H1 (cell line): Measurements from ENCODE around the gene TRABD2B. TPM values are rescaled to one million over a fixed set of nuclear protein-coding genes. Genes with fewer than 3 reads are reported as not detected.

Experiments used
- CTCF ChIA-PET: fragments of 300-600 bp; sonication (Branson Sonifier 250); formaldehyde crosslinking; loops from one replicate; lab custom pipeline; 2021; ENCODE audit not compliant: partially characterized antibody; lab: Charles Lee
- POLR2A ChIA-PET: fragments of 300-600 bp; sonication (Branson Sonifier 250); formaldehyde crosslinking; loops from one replicate; lab custom pipeline; 2021; ENCODE audit warnings: inconsistent platforms; ENCODE audit not compliant: partially characterized antibody; lab: Charles Lee
- DNase-seq, 2 experiments: peaks; one replicate each; pipeline versions ENCODE4 v3.0.0 to v3.0.0-alpha.2; 2010 to 2022; ENCODE audit warnings: low spot score in 2 of 2, low read depth in 1 of 2, mixed read lengths in 1 of 2
- FAIRE-seq: peaks from 2 replicates; lab custom pipeline; 2011; peaks lifted over from hg19 to GRCh38; lab: Jason Lieb, UNC
- H2AFZ ChIP-seq: 2 replicates; pipeline ENCODE4 v1.8.1; 2012; ENCODE audit warnings: low read length, inconsistent platforms
- H2AK5ac ChIP-seq: 2 replicates; pipeline ENCODE4 v1.6.1; 2013; ENCODE audit warnings: low read depth, low read length
- H2BK120ac ChIP-seq: replicated peaks from 2 replicates; pipeline ENCODE3; 2013; ENCODE audit warnings: low read depth, low read length, inconsistent platforms
- H2BK12ac ChIP-seq: 2 replicates; pipeline ENCODE4 v1.6.1; 2013; ENCODE audit warnings: low read depth, low read length
- H2BK15ac ChIP-seq: 2 replicates; pipeline ENCODE4 v1.6.1; 2013; ENCODE audit warnings: low read length
- H2BK20ac ChIP-seq: 2 replicates; pipeline ENCODE4 v1.6.1; 2013; ENCODE audit warnings: low read length
- H2BK5ac ChIP-seq: 2 replicates; pipeline ENCODE4 v1.6.1; 2013; ENCODE audit warnings: low read depth, low read length
- H3K14ac ChIP-seq: 2 replicates; pipeline ENCODE4 v1.6.1; 2013; ENCODE audit warnings: inconsistent platforms; ENCODE audit not compliant: insufficient read length
- H3K18ac ChIP-seq: 2 replicates; pipeline ENCODE4 v1.6.1; 2013; ENCODE audit warnings: low read length; ENCODE audit errors: extremely low read depth
- H3K23ac ChIP-seq: 2 replicates; pipeline ENCODE4 v1.6.1; 2013; ENCODE audit warnings: inconsistent platforms; ENCODE audit not compliant: insufficient read length
- H3K23me2 ChIP-seq: 2 replicates; pipeline ENCODE4 v1.6.1; 2013; ENCODE audit warnings: low read depth, low read length
- H3K27ac ChIP-seq: 2 replicates; pipeline ENCODE4 v1.6.1; 2011; ENCODE audit warnings: low read depth, low read length, inconsistent platforms
- H3K27me3 ChIP-seq, 4 experiments: replicated peaks in 1 of 4; 1 replicate in 1 of 4; 2 replicates in 3 of 4; pipeline versions ENCODE4 v1.6.1 to v1.8.1; 2011 to 2013; ENCODE audit warnings: low read length in 3 of 4, mild to moderate bottlenecking in 3 of 4, inconsistent platforms in 2 of 4, mixed read lengths in 2 of 4, moderate library complexity in 1 of 4; ENCODE audit not compliant: control insufficient read depth in 3 of 4, insufficient read depth in 3 of 4; ENCODE audit errors: extremely low read depth in 1 of 4
- H3K36me3 ChIP-seq, 4 experiments: 2 replicates each; pipeline versions ENCODE4 v1.6.1 to v1.8.1; 2011 to 2013; ENCODE audit warnings: mild to moderate bottlenecking in 4 of 4, low read length in 3 of 4, moderate library complexity in 2 of 4, control low read depth in 1 of 4, inconsistent platforms in 1 of 4; ENCODE audit not compliant: insufficient read depth in 4 of 4, control insufficient read depth in 2 of 4
- H3K4ac ChIP-seq: replicated peaks from 2 replicates; pipeline ENCODE3; 2013; ENCODE audit warnings: low read length, low read depth, mixed read lengths, inconsistent platforms; ENCODE audit not compliant: insufficient read length
- H3K4me1 ChIP-seq, 4 experiments: replicated peaks in 1 of 4; 1 replicate in 1 of 4; 2 replicates in 3 of 4; pipeline versions ENCODE4 v1.6.1 to v1.8.1; 2011 to 2013; ENCODE audit warnings: low read length in 3 of 4, inconsistent platforms in 2 of 4, mixed read lengths in 1 of 4; ENCODE audit not compliant: insufficient read depth in 4 of 4, control insufficient read depth in 3 of 4
- H3K4me2 ChIP-seq, 2 experiments: 2 replicates each; pipeline versions ENCODE4 v1.6.1 to v1.8.1; 2011 to 2013; ENCODE audit warnings: low read depth in 2 of 2, low read length in 2 of 2, control low read depth in 1 of 2, inconsistent platforms in 1 of 2, mild to moderate bottlenecking in 1 of 2; ENCODE audit not compliant: insufficient read depth in 1 of 2
- H3K4me3 ChIP-seq, 4 experiments: fragments of 200-600, 300-600 bp in 1 of 4; sonication (generic), shearing (Covaris generic), sonication (Bioruptor Twin) in 1 of 4; 2 replicates each; pipeline versions ENCODE4 v1.5.1 to v1.8.1; 2011 to 2016; ENCODE audit warnings: low read length in 4 of 4, low read depth in 3 of 4, control low read depth in 2 of 4, inconsistent platforms in 2 of 4, mild to moderate bottlenecking in 2 of 4, mixed read lengths in 1 of 4, moderate library complexity in 1 of 4; ENCODE audit not compliant: insufficient read depth in 2 of 4; ENCODE audit errors: extremely low read depth in 1 of 4
- H3K56ac ChIP-seq: replicated peaks from 2 replicates; pipeline ENCODE3; 2013; ENCODE audit warnings: low read depth, mild to moderate bottlenecking, mixed read lengths, low read length, inconsistent platforms; ENCODE audit not compliant: insufficient read length
- H3K79me1 ChIP-seq: 2 replicates; pipeline ENCODE4 v1.6.1; 2013; ENCODE audit warnings: low read depth, low read length, control low read depth
- H3K79me2 ChIP-seq, 2 experiments: 2 replicates each; pipeline versions ENCODE4 v1.6.1 to v1.8.1; 2012 to 2013; ENCODE audit warnings: low read length in 2 of 2, mild to moderate bottlenecking in 2 of 2, inconsistent platforms in 1 of 2; ENCODE audit not compliant: insufficient read depth in 2 of 2, control insufficient read depth in 1 of 2
- H3K9ac ChIP-seq, 4 experiments: replicated peaks in 1 of 4; 1 replicate in 1 of 4; 2 replicates in 3 of 4; pipeline versions ENCODE4 v1.6.1 to v1.8.1; 2011 to 2013; ENCODE audit warnings: low read depth in 3 of 4, low read length in 3 of 4, control low read depth in 2 of 4, mild to moderate bottlenecking in 2 of 4, moderate library complexity in 2 of 4, inconsistent platforms in 1 of 4; ENCODE audit errors: extremely low read depth in 1 of 4
- H3K9me3 ChIP-seq, 2 experiments: 2 replicates each; pipeline versions ENCODE4 v1.6.1 to v1.8.1; 2012 to 2013; ENCODE audit warnings: mild to moderate bottlenecking in 2 of 2, moderate library complexity in 2 of 2, control low read depth in 1 of 2, inconsistent platforms in 1 of 2, low read depth in 1 of 2, low read length in 1 of 2, mixed read lengths in 1 of 2; ENCODE audit not compliant: insufficient read depth in 2 of 2
- H4K20me1 ChIP-seq, 2 experiments: replicated peaks in 1 of 2; 2 replicates each; pipeline versions ENCODE3 to v1.8.1; 2011 to 2013; ENCODE audit warnings: inconsistent platforms in 2 of 2, low read length in 2 of 2, mild to moderate bottlenecking in 1 of 2; ENCODE audit not compliant: insufficient read depth in 2 of 2, control insufficient read depth in 1 of 2
- H4K5ac ChIP-seq: 2 replicates; pipeline ENCODE4 v1.6.1; 2013; ENCODE audit warnings: low read length, low read depth, mixed read lengths, inconsistent platforms; ENCODE audit not compliant: insufficient read length
- H4K8ac ChIP-seq: 2 replicates; pipeline ENCODE4 v1.8.0; 2013; ENCODE audit warnings: mild to moderate bottlenecking, moderate library complexity, low read length, inconsistent platforms; ENCODE audit not compliant: insufficient read depth; ENCODE audit errors: extremely low read depth
- H4K91ac ChIP-seq: replicated peaks from 2 replicates; pipeline ENCODE3; 2013; ENCODE audit warnings: low read length, mixed read lengths, inconsistent platforms; ENCODE audit not compliant: insufficient read length
- ATF2 ChIP-seq: IDR thresholded peaks from 2 replicates; pipeline ENCODE4 v1.6.1; 2012; ENCODE audit warnings: low read length, inconsistent platforms
- BRCA1 ChIP-seq: IDR thresholded peaks from 2 replicates; pipeline ENCODE4 v1.6.1; 2012; ENCODE audit warnings: low read depth, low read length, improper control_type of control experiment
- E2F6 ChIP-seq: IDR thresholded peaks from 2 replicates; pipeline ENCODE4 v1.6.1; 2012; ENCODE audit warnings: inconsistent platforms
- FOSL1 ChIP-seq: IDR thresholded peaks from 2 replicates; pipeline ENCODE4 v1.6.1; 2011; ENCODE audit warnings: mild to moderate bottlenecking, low read depth, low read length, moderate library complexity; ENCODE audit not compliant: insufficient read depth
- JUN ChIP-seq: IDR thresholded peaks from 2 replicates; pipeline ENCODE4 v1.6.1; 2011; ENCODE audit warnings: low read depth, mild to moderate bottlenecking, improper control_type of control experiment, low read length
- JUND ChIP-seq: IDR thresholded peaks from 2 replicates; pipeline ENCODE4 v1.6.1; 2011; ENCODE audit warnings: mild to moderate bottlenecking, improper control_type of control experiment, low read length
- MAX ChIP-seq: IDR thresholded peaks from 2 replicates; pipeline ENCODE4 v1.6.1; 2012; ENCODE audit warnings: inconsistent platforms
- NANOG ChIP-seq: IDR thresholded peaks from 2 replicates; pipeline ENCODE4 v1.6.1; 2011; ENCODE audit warnings: low read length, low read depth, mild to moderate bottlenecking, inconsistent platforms; ENCODE audit not compliant: insufficient read depth, poor library complexity, severe bottlenecking
- SP2 ChIP-seq: IDR thresholded peaks from 2 replicates; pipeline ENCODE4 v1.6.1; 2012; ENCODE audit warnings: mild to moderate bottlenecking, low read length, inconsistent platforms
- SP4 ChIP-seq: IDR thresholded peaks from 2 replicates; pipeline ENCODE4 v1.6.1; 2012; ENCODE audit warnings: low read length, inconsistent platforms
- WGBS, 2 experiments: shearing (Covaris generic) in 1 of 2; methylation state at CpG; one replicate each; pipeline versions ENCODE4 v1.1.6 to v1.1.7; 2013 to 2015; ENCODE audit warnings: low lambda C conversion rate in 2 of 2, mixed read lengths in 2 of 2, inconsistent platforms in 1 of 2, low coverage in 1 of 2, missing lambda C conversion rate in 1 of 2; ENCODE audit not compliant: insufficient replicate concordance in 2 of 2, insufficient coverage in 1 of 2, insufficient read length in 1 of 2; ENCODE audit errors: extremely low coverage in 1 of 2, missing lambda C conversion rate in 1 of 2; 5-methylcytosine and 5-hydroxymethylcytosine counted together
- polyA plus RNA-seq, 7 experiments: library from polyadenylated mRNA; depleted of rRNA in 3 of 7; stranded (reverse) in 5 of 7; unstranded in 2 of 7; fragments of >200 nt in 5 of 7; fragments of 200-250 nt in 2 of 7; gene quantifications; 1 replicate in 5 of 7; 2 replicates in 1 of 7; 4 replicates in 1 of 7; pipeline versions ENCODE4 v1.2.1 to v1.2.3, GENCODE V29; 2011 to 2013; ENCODE audit warnings: missing spikeins in 2 of 7, mixed read lengths in 2 of 7
- total RNA-seq: library from RNA; stranded (reverse); fragmentation: NEBNext Ultra II Directional; extraction: Animal tissue kit (Norgen Biotek cat#: 25700); gene quantifications from 2 replicates; pipeline ENCODE4 v1.2.1, GENCODE V29; 2021

TRABD2B gene
- total and polyA plus RNA-seq, 2 of the 8 experiments (the other 6 are each of a cell fraction or from before 2014, with no cell fraction given) = 0.95 to 3.4 TPM

- no peaks in the 10 kb centered on the region for H3K9me3 ChIP-seq
- H3K36me3 ChIP-seq = no peaks in the 10 kb centered on the region
- H4K5ac ChIP-seq = no peak overlapping the region
- H3K4me2 ChIP-seq = 0 out of 4 replicates have a peak overlapping the region, but pooled peaks of 1 of the 2 experiments have one; percentile 13
- H2BK12ac ChIP-seq = no peak overlapping the region
- H3K79me1 ChIP-seq = no peaks in the 10 kb centered on the region
- no peaks in the 10 kb centered on the region for H4K20me1 ChIP-seq
- no peak overlapping the region for H3K18ac ChIP-seq
- 87% methylated on average over 10 of the region's 10 CpGs; no CpG with 5 or more reads in 1 of the 2 experiments for WGBS, 2 experiments
- no peak overlapping the region for H3K56ac ChIP-seq
- no peak overlapping the region for H3K27ac ChIP-seq
- H3K23ac ChIP-seq = no peak overlapping the region
- FAIRE-seq = no peak
- H3K79me2 ChIP-seq = no peaks in the 10 kb centered on the region
- H3K27me3 ChIP-seq = no peaks in the 10 kb centered on the region
- H2AK5ac ChIP-seq = no peak overlapping the region
- no peak overlapping the region for H2BK15ac ChIP-seq
- no peak overlapping the region for H2BK5ac ChIP-seq
- no peaks in the 10 kb centered on the region for H3K23me2 ChIP-seq
- H4K91ac ChIP-seq = no peak overlapping the region
- no peak for DNase-seq
- H4K8ac ChIP-seq = no peak overlapping the region
- H3K9ac ChIP-seq = no peak overlapping the region
- ChIA-PET CTCF (interaction anchor here (1.4 to 2.1 kb wide), 3 partner anchors 8 to 59 kb away, joined by 5 to 6 read pairs (median 5); no protein-coding TSS in a partner anchor), POLR2A (no interaction called here)
- 0 out of 2 replicates have a peak overlapping the region, but pooled peaks have one; percentile 21 for H2BK20ac ChIP-seq
- H3K4me1 ChIP-seq = peaks cover 6 to 26% (median 11%) of the 10 kb centered on the region in 4 experiments
- no peak overlapping the region for H3K14ac ChIP-seq
- H2AFZ ChIP-seq = no peak overlapping the region
- no peak overlapping the region for H3K4ac ChIP-seq
- no peak overlapping the region for H2BK120ac ChIP-seq
- H3K4me3 ChIP-seq = no peak overlapping the region
- TF ChIP-seq MAX = no peak
- no peak for TF ChIP-seq SP2
- TF ChIP-seq BRCA1 = no peak
- TF ChIP-seq SP4 = no peak
- TF ChIP-seq NANOG = no peak
- TF ChIP-seq FOSL1 = no peak
- no peak for TF ChIP-seq ATF2
- no peak for TF ChIP-seq JUND
- no peak for TF ChIP-seq JUN
- no peak for TF ChIP-seq E2F6
These were observed 153.2 kb downstream of the TRABD2B start for GRCh38 chr1:47843781-47844557.
